Choroid plexus epithelial cell (primary cell): Measurements from ENCODE around the gene PLCD1.

Experiments used
- DNase-seq: peaks from one replicate; pipeline ENCODE4 v3.0.0-alpha.2; 2010; ENCODE audit warnings: low read depth
- H3K4me3 ChIP-seq: 2 replicates; pipeline ENCODE4 v1.5.1; 2011; ENCODE audit warnings: low read depth, mild to moderate bottlenecking, control low read depth, low read length, moderate library complexity
- TF ChIP-seq, protein P1 (sequence below): conservative IDR thresholded peaks from 2 replicates; pipeline ENCODE4 v1.5.1; 2011; ENCODE audit warnings: low read depth, mild to moderate bottlenecking, control low read depth, inconsistent platforms, low read length, moderate library complexity

Gene PLCD1

DNA sequence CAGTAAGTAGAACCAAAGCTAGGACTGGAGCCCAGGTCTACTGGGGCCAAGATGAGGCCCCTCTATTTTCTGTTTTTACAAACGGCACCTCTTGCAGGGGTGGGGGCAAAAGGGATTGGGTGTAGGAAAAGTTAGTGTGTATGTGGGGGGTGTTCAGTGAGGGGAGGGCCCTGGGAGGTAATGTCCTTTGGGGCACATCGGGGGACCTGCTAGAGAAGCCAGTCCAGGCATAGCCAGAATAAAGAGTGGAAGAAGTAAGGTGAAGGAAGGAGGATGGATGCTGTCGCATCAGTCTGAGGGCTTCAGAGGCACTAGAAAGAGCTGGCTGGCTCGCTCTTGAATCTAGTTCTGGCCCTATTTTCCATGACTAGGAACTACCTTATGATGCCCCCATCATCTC lies 2.6 kb downstream of the PLCD1 start:
- no peak for DNase-seq
- H3K4me3 ChIP-seq: no peak overlapping the region
- TF ChIP-seq, protein P1, sequence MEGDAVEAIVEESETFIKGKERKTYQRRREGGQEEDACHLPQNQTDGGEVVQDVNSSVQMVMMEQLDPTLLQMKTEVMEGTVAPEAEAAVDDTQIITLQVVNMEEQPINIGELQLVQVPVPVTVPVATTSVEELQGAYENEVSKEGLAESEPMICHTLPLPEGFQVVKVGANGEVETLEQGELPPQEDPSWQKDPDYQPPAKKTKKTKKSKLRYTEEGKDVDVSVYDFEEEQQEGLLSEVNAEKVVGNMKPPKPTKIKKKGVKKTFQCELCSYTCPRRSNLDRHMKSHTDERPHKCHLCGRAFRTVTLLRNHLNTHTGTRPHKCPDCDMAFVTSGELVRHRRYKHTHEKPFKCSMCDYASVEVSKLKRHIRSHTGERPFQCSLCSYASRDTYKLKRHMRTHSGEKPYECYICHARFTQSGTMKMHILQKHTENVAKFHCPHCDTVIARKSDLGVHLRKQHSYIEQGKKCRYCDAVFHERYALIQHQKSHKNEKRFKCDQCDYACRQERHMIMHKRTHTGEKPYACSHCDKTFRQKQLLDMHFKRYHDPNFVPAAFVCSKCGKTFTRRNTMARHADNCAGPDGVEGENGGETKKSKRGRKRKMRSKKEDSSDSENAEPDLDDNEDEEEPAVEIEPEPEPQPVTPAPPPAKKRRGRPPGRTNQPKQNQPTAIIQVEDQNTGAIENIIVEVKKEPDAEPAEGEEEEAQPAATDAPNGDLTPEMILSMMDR: no peak

DNA sequence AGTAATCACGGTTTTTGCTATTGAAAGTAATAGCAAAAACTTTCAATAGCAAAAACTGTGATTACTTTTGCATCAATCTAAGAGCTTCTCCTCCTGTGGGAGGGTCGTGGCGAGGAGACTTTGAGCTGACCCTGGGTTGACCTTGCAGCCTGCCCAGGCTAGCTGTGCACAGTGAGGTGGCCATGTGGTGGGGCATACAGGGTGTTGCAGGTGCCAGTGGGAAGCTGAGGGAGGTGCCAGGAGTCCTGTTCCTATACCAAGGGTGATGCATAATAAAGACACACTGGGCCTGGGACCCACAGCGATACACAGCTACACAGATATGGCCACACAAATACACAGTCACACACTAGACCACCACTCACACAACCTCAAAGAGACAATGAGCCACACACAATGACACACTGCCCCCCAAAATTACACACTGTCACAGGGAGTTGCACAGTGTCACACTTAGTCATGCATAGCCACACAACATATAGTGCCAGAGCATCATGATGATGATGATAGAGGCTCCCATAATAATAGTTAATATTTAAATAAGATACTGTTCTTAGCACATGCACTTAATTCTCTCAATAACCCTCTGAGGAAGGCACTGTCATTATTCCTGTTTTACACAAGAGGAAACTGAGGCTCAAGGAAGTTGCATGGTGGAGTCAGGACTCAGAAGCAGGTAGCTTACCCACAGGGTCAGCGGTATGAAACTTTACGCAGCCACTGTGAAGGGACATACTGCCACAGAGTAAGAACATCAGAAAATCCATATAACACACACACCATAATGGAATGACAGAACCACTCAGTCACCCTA lies 6.3 kb downstream of the PLCD1 start:
- TF ChIP-seq, protein P1: no peak
- no peak overlapping the region for H3K4me3 ChIP-seq
- no peak for DNase-seq

DNA sequence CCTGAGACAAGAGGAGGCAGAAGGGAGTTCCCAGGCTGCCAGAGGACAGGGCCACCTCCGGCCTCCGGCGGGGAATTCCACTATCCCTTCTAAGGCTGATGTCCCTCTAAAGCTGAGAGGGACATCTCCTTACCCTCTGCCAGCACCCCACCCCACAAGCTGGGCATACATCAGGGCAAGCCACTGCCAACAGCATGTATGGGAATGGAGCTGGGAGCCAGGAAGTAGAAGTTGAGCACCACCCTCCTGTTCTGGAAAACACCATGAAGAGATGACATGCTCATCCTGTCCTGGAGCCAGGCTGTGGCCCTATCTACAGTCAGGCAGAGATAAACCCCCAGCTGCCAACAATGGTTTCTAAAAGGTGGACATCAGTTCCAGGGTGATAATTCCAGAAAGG lies 7.1 kb downstream of the PLCD1 start:
- DNase-seq: no peak
- TF ChIP-seq, protein P1: no peak
- H3K4me3 ChIP-seq: no peak overlapping the region

DNA sequence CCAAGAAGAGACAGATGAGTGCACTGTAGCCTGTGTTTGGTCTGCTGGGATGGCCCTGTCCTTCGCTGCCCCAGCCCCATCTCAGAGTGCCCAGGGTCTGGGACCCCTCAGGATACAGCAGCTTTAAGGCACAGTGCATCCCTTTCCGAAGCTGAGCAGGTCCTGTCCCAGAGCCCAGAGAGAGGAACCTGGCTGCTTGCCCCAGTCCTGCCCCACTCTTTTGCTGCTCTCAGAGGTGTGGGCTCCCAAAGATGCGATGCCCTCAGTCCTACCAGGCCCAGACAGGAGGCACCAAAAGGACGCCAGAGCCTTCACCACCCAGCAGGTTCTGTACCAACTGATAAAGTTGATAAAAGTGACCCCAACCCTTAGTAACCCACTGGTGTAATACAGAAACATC lies 8.2 kb downstream of the PLCD1 start:
- no peak for DNase-seq
- no peak overlapping the region for H3K4me3 ChIP-seq
- TF ChIP-seq, protein P1: no peak

DNA sequence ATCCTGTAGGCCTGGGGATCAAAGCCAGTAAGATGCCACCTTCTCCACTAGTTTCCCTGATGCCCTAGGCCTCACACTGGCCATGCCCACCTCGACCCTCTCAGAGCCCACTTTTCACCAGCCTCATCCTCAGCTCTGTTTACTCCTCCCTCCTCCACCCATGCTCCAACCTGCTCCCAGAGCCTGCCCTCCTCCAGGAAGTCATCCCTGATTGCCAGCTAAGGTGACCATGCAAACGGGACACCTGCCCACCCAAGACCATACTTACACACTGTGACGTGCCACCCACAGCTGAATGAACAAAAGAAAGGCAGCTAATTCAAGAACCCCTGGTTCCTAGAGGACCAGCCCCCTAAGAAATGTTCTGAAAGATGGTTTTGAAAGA lies 9.1 kb downstream of the PLCD1 start:
- TF ChIP-seq, protein P1: no peak
- no peak for DNase-seq

DNA sequence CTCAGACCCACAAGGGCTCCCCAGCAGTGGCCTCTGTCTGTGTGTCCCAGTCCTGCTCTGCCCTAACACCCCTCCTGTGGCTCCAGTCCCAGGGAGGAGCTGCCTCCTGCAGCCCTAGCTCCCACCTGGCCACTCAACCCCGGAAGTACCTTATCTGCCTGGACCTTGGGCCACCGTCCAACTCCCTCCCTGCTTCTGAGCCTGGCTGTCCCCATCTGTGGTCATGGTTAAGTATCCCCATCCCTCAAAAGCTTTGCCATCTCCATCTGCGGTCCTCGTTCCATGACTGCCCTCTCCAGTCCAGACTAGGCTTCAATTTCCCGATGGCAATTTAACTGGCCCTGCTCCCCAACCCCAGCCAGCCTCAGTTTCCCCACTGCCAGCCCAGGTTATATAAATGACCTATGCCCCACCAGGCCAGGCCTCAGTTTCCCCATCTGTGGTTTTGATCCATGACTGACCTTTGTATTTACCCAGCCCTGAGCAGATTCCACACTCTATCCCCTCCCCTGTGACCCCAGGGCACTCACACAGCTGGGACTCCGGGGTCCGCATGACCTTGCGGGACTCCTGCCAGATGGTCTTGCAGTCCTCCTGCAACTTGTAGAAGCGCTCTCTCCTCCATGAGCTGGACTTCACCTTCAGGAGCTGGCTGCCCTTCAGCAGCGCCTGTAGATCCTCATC lies 9.6 kb downstream of the PLCD1 start:
- H3K4me3 ChIP-seq: no peak overlapping the region
- TF ChIP-seq, protein P1: no peak
- no peak for DNase-seq

More for the DNA sequence above, 9.1 kb downstream of the PLCD1 start:
- no peak overlapping the region for H3K4me3 ChIP-seq
